Fibroblast of villous mesenchyme (primary cell): ENCODE results near the gene AFDN. TPM values are rescaled to one million over a fixed set of nuclear protein-coding genes. Genes with fewer than 3 reads are reported as not detected.

ENCODE experiments used
- DNase-seq: peaks from one replicate; pipeline ENCODE4 v3.0.0-alpha.2; 2010; ENCODE audit warnings: low read depth
- H3K4me3 ChIP-seq: 2 replicates; pipeline ENCODE4 v1.5.1; 2011; ENCODE audit warnings: low read depth, mild to moderate bottlenecking, low read length
- CTCF ChIP-seq: IDR thresholded peaks from 2 replicates; pipeline ENCODE4 v1.5.1; 2012; ENCODE audit warnings: low read depth, mild to moderate bottlenecking, low read length; ENCODE audit not compliant: insufficient read depth
- total RNA-seq: library from RNA; depleted of rRNA; stranded (reverse); fragments of >200 nt; gene quantifications from 2 replicates; pipeline ENCODE4 v1.2.3, GENCODE V29; 2012

AFDN gene
- total RNA-seq, 1 donor, result 37.1 TPM

DNA sequence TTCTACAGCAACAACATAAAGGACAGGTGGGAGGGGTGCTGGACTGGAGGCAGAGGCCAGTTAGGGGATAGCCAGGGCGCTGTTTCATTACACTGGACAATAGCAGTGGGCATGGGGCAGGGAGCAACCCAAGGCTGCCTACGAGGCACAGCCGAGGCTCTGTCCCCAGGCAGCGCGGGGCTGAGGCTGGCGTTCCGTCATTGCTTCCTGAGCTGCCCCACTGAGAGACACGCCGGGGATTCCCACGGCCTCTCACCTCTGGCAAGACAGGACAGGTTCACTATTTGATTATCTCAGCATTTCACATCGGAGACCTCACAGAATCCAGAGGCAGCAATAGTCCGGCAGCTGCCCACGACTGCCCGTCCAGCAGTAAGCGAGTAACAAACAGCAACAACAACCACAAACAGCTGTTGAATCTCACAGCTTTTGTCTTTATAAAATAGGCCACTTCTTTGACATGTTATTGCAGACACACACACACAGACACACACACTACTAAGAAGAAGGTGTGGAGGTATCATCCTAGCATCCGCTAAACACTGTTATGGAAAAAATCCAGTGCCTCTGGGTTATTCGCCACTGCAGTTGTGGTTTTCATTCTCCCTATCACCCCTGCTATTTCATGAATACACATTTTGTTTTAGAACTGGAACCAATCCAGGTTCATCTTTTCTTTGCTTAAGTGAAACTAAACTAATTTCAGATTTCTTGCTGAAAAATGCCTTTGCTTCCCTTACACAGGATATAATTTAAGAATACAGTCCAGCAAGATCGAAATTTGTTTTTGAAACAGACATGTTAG, 190.2 kb downstream of the AFDN start:
- DNase-seq, result no peak
- H3K4me3 ChIP-seq, result no peak overlapping the region
- no peak for TF ChIP-seq CTCF

GRCh38 chr6:168017629-168018028, 190.9 kb downstream of the AFDN start:
- no peak overlapping the region for H3K4me3 ChIP-seq
- DNase-seq, result peak; percentile 34
- no peak for TF ChIP-seq CTCF

- H3K4me3 ChIP-seq, result no peak overlapping the region
- no peak for TF ChIP-seq CTCF
- no peak for DNase-seq
These were observed 192.0 kb downstream of the AFDN start for GRCh38 chr6:168018664-168019063.

- H3K4me3 ChIP-seq, result no peak overlapping the region
- no peak for DNase-seq
- TF ChIP-seq CTCF, result no peak
These were observed 193.5 kb downstream of the AFDN start for GRCh38 chr6:168020242-168020641.

- no peak for TF ChIP-seq CTCF
- no peak overlapping the region for H3K4me3 ChIP-seq
- DNase-seq, result peak; percentile 71
These were observed 194.9 kb downstream of the AFDN start for GRCh38 chr6:168021581-168021980.

Other genes with a start within 250 kb of the AFDN start
- under 0.01 TPM in 1 of 2 replicates, not detected in the other for gene KIF25, start 170.8 kb downstream of the AFDN start, total RNA-seq